T-helper 2 cell treated with Interferon-gamma antibody and Interleukin-4, amounts not matched to agents 100 ng/mL and 5 ng/mL, for 36 hours (primary cell): ENCODE measurements around the gene RTN4R. TPM values are rescaled to one million over a fixed set of nuclear protein-coding genes. Genes with fewer than 3 reads are reported as not detected.

ENCODE experiments used
- intact Hi-C: fragments of 100-400 bp; cut with micrococcal nuclease; formaldehyde crosslinking; loops from one replicate; pipeline ENCODE4 v1.15.1; 2023
- total RNA-seq: library from RNA; stranded (reverse); gene quantifications from 2 replicates; pipeline ENCODE4 v1.2.3, GENCODE V29; 2022

RTN4R gene
- total RNA-seq, 1 donor from 2014 or later: 1.9 TPM

DNA sequence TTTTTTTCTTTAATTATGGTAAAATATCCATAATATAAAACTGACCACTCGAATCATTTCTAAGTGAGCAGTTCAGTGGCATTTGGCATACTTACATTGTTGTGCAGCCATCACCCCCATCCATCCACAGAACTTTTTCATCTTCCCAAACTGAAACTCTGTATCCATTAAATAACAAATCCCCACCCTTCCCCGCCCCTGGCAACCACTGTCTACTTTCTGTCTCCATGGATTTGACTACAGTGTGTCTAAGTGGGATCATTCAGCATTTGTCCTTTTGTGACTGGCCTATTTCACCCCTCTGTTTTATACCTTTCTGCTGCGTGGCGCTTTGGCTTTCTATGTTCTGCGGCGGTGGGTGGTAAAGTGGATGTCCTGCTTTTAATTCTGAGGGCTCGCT lies 49.1 kb downstream of the RTN4R start:
- intact Hi-C loops: no loop called here

DNA sequence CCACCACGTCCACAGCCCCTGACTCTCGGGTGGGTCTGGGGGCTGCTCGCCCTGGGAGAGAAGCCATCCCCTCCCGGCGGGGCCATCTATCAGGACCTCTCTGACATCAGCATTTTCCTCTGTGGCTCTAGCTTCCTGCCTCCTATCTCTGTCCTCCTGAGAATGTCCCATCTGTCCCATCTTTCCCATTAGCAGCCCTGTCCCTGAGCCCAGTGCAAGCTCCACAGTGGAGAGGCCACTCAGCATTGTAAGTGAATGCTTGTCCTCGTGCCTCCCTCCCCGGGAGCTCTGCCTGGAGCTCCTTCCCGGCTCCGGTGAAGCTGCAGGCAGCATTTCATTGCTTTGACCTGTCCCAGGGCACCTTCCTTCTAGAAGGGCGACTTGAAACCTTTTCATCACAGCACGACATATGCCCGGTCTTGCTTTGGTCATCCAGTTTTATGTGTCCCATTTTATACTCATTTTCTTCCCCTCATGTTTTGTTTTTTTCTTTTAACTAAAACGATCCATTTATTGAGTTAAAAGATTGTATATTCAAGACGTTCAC lies 49.7 kb downstream of the RTN4R start:
- intact Hi-C loops: no loop called here

DNA sequence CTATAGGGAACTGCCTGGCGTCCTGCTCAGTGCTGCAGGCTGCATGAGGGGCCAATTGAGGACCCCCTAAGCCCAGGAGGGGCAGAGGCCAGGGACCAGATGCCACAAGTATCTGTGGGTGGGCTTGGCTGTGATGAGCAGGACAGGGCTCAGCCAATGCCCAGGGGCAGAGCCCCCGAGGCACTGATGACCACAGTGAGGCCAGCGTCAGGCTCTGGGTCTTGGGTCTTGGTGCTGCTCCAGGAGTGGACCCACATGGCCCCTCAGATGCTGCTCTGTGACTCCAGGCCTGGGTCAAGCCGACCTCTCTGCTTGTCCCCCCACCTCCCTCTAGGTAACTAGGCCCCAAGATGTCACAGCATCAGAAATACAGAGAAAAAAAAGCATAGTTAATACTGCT lies 50.6 kb downstream of the RTN4R start:
- intact Hi-C loops: no loop called here

DNA sequence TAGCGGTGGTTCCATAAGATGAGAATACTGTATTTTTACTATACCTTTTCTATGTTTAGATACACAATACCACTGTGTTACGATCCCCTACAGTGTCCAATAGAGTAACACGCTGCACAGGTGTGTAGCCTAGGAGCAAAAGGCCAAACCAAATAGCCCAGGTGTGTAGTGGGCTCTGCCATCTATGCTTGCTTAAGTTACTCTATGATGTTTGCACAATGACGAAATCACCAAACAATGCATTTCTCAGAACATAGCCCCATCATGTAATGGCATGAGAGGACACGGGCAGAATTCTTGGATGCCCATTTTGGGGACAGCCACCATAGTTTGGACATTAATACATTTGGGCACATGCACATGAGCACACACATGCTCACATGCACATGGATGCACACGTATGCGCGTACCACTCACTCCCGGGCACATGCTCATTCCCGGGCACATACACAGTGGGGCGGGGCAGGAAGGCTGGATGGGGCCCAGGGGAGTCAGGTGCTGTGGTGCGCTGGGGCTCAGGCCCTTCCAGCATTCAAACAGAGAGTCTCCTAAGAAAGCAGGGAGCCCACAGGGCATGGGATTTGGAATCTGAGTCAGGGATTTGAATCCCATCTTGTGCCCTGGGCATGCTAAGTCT lies 51.1 kb downstream of the RTN4R start:
- intact Hi-C loops: no loop called here

DNA sequence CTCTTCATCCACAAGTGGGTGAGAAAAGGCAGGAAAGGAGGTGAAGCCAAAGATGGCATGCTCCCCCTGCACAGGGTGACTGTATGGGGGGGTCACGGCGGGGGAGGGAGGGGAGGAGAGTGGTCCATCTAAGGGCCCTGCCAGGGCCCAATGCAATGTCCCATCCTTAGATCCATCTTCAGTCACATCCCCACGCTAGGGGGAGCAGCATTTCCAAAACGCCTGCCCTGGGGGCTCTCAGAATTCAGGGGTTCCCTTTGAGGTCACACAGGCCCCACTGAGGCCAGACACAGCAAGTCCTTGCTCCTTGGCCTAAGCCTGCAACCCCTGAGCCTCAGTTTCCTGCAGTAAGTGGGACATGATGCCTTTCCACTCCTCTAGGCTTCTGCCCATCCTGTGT lies 52.4 kb downstream of the RTN4R start:
- intact Hi-C loops: no loop called here

DNA sequence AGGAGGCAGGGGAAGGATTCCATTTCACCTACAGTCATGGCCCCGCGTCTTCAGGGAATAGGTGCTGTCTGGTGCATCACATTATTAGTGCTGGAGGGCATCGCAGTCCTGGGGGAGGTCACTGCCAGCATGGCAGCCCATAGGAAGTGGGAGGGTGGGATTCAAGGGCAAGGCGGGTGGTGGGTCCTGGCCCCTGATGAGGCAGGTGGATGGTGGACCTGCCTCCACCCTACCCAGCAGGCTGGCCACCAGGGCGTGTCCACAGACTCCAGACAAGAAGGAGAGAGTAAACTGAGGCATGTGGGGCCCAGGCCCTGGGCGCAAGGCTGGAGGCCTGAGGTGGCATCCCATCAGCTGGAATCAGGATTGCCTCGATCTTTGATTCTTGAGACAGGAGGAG lies 53.3 kb downstream of the RTN4R start:
- intact Hi-C loops: no loop called here

DNA sequence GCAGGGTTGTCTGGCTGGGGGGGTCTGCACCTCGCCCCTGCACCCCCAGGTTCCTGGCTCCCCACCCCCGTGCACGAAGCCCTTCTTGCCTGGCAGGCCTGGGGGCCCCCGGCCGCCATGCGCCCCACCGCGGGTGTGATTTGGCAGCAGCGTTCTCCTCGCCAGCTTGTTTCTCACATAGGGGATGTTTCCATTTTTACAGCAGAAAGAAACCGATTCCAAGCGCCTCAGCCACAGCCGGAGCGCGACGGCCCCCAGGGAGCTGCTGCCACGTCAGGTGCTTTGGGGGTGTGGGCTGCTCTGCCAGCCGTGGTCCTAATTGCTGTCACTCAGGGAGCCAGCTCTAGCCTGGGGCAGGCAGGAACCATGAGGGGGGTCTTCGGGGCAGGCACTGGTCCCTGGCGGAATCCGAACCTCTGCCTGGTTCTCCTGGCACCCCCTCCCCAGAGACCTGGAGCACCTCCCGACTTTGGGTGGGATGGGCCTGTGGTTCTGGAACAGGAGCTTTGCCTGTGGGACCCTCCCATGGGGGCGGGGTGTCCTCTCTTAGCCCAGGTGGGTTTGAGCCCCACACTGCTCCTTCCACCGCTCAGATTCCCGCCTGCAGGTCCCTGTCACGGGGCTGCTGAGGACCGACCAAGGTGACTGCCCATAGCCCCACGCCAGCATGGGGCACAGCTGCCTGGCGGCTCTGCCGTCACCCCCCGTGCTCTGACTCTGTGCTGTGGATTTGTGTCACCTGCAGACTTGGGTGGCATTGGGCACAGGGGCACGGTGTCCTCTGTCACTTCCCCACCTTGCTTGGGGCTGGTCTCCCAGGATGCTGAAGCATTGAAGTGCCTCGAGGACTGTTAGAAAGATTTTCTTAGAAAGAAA lies 54.0 kb downstream of the RTN4R start:
- intact Hi-C loops: no loop called here

DNA sequence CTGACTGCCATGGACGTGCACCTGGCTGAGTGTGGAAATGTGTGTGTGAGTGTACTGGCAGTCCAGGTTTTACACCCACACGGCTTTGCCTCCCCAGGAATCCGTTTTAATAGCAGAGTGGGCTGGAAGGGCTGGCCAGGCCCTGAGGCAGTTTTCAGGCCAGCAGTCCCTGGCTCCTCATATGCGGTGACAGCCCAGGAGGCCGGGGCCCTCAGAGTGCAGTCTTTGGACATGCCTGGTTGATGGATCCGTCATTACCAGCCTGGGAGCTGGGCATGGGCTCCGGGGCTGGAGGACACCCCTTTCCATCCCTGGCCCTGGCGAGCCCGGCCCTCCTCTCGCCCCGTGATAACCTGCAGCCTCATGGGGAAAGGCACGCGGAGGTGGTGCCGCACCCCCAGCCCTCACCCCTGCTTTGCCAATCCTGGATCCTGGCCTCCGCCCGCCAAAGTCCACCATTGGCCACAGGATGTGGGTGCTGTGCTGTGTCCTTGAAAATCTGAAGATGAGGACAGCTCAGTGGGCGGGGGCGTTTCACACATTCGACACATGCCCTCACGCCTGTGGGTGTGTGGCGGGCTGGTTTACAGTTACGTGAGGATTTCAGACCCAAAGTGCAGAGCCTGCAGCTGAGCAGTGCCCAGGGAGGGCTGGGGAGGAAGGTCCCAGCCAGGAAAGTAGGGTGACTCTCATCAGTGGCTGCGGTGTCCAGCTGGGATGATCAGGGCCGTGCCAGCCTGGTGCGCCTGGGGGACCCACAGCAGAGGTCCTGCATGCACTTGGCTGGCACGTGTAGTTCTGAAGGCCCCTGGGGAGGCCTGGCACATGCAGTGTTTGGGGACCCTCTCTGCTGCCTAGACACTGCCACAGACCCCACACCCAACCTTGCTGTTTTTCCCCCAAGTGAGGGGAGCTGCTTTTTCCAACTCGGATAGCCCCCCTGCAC lies 55.1 kb downstream of the RTN4R start:
- intact Hi-C loops: no loop called here

DNA sequence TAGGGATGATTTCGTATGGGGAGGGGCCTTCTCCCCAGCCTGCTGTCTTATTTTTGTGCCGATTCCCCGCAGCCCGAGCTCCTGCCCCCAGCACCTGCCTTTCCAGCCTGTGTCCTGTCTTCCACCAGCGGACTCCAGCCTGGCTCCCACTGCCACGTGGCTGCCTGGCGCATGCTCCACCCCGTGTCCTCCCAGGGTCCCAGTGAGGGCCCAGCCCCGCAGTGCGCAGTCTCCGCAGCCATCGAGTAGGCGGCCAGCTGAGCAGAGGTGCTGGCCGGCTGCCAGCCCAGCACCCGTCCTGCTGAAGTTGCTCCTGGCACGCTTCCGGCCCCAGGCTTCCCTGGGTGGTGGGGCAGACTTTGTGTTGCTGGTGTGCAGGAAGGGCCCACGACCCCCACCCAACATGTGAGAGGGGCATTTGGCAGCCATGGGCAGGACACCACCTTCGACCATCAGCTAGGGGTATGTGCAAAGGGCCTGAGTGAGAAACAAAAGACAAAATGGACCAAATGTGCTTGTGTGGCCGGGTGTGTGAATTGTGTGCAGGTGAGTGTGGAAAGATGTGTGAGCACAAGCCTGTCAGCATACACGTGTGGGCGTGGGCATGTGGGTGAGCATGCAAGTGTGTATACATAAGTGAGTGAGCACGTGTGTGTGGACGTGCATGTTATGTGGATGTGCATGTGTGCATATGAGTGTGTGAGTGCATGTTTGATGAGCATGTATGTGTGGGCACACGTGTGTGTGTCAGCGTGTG lies 55.9 kb downstream of the RTN4R start:
- intact Hi-C loops: no loop called here

DNA sequence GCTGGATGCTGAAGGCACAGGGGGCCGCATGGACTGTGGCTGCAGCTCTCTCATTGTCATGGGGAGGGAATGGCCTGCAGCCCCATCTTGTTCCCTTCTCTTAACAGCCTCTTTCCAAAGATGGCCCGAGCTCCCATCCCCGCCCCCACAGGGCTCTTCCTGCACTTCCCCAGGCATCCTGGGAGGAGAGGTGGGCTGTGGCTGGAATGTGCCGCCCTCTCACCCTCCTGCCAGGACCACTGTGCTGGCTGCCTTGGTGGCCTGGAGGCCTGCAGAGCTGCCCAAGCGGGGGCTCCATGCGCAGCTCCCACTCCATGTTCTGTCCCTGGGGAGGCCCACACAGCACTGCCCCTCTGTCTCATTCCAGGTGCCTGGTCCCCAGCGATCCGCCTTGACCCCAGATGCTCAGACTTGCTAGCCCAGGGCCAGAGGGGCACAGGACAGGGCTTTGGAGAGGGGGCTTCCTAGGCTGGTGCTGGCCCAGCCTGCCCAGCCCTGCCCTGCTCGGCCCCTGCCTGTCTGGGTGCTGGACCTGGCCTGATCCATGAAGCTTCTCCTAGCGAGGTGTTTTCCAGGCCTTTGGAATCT lies 56.6 kb downstream of the RTN4R start:
- intact Hi-C loops: no loop called here

DNA sequence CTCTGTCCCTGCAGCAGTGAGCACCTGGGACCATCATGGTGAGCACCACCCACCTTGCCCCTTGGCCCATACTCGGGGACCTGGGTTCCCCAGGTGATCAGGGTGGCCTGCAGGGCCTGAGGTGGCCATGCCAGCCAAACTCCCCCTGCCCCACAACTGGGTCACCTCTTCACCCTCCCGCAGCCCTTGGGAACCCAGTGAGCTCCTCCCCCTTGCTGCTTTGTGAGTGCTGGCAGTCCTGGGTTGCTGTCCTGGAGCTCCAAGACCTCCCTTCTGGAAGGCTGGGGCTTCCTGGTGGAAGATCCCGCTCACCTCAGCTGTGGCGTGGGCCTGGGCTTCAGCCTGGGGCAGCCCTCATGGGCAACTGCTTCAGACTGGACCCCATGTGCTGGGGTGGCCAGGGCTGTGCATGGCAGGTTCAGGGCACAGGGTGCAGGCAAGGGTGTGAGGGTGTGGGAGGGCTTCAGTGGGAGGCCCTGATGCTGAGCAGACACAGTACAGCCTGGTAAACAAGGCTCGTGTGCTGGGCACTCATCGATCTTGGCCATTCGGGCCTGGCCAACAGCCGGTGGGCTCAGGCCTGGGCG lies 57.6 kb downstream of the RTN4R start:
- intact Hi-C loops: no loop called here

DNA sequence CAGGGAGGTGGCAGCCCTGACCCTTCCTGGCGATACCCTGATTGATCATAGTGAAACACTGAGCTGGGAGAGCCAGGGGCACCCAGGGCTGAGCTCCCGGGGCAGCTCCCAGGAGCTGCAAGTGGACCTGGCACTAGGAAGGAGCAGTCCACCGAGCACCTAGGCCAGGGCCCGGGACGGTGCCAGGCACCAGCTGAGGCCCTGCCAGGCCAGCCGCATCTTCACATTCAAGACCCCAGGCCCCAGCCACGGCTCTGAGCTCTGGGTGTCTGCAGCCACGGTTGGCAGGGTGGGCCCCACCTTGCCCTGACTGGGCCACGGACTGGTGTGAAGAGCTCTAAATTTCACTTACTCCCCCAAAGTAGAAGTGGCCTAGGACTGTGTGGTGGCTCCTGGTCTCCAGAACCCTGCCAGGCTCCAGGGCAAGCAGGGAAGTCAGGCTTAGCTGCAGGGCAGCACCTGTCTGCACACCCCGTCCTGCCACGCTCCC lies 58.3 kb downstream of the RTN4R start:
- intact Hi-C loops: no loop called here

DNA sequence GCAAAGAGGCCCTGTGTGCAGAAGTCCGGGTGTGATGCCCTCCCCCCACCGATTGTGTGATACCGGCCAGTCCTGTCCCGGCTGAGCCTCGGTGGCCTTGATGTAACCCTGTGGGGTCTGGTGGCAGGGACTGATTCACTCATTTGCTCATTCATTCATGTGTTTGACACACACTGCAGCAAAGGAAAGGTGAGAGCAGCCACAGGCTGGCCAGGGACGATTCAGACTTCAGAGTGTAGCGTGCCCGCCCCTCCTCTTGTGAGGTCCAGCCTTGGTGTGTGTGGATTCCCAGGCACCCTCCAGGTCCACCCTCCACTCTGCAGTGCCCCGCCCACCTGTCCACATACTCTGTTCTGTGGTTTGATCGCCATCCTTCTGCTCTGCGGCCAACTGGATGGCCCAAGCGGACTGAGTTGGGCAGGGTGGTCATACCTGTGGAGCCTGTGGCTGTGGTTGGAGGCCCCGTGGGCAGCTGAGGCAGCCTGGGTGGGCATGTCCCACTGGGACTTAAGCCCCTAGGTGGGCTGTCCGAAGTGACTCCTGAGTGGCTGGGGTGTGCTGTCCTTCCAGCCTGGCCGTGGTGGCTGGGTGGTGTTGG lies 59.3 kb downstream of the RTN4R start:
- intact Hi-C loops: no loop called here

DNA sequence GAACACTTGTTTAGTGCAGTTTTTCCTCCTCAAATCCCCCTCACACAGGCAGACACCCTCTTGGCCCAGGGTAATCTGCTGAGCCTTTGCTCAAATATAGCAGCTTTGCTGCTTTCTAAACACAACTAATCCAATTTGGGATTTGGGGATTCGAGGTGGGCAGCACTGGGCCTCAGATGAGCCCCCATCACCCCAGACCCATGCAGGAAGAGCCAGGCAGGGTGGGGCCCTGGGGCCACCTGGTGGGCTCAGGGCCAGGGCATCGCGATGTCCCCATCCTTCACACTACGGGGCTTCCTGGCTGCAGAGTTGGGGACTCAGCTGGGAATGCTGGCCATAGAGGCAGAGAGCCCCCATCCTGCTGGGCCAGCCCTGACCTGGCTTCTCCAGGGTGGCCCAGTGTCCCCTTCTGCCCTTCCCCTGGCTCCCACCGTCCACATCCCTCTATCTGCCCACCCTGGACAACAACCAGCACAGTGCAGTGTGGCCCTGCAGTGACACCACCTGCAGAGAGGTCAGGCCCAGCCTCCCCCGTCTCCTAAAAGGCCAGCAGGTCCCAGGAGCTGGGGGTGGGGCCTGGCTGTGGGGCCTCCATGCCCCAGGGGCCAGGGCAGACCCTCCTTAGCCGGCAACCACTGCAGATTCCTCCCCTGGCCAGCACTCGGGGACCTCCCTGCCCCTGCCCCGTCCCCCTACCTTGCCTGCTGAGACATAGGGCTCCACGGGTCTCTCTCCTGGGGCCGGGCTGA lies 60.7 kb downstream of the RTN4R start:
- intact Hi-C loops: no loop called here

DNA sequence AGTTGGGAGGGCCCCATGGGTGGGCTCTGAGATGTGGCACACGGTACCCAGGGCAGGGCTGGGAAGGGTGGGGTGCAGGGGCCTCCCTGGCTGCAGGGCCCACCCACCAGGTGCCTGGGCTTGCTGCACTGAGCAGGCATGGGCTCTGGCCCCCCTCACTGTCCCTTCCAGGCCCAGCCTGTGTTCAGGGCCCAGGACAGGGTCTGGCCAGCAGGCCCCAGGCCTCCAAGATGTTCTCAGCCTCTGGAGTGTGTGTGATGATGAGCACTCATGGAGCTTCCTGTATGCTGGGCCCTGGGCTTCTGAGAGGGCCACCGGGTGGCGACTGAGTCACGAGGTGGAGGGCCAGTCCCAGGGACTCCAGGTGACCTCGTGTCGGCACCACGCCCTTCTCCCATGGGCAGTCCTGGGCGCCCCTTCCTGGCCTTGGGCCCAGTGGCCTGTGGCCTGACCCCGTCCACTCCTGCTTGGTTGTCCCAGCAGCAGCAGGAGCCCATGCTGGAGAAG lies 61.4 kb downstream of the RTN4R start:
- intact Hi-C loops: no loop called here

DNA sequence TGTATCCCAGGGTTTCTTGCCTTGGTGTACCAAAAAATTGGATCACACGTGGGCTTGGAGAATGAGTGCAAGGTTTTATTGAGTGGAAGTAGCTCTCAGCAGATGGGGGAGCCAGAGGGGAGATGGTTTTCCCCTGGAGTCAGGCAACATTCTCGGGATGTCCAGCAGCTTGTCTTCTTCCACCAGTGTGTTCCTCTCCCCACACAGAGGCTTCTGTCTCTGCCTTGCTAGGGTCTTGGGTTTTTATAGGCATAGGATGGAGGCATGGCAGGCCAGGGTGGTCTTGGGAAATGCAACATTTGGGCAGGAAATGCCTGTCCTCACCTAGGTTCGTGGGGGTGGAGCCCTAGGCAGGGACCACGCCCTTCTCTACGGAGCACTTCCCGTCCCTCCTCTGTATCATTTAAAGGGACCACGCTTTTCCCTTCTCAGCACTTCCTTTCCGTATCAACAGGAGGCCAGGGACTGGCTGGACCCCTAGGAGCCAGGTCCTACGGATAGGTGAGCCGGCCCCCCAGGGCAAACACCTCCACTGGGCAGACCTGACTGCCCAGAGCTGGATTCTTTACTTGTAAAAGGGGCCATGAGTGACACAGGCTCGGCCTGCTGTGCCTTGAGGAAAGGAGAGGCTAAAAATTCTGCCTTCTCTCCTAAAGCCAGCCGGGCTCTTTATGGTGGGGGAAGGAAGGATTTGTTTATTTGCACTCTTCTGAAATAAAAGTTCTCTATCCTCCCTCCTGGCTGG lies 62.0 kb downstream of the RTN4R start:
- intact Hi-C loops: no loop called here

DNA sequence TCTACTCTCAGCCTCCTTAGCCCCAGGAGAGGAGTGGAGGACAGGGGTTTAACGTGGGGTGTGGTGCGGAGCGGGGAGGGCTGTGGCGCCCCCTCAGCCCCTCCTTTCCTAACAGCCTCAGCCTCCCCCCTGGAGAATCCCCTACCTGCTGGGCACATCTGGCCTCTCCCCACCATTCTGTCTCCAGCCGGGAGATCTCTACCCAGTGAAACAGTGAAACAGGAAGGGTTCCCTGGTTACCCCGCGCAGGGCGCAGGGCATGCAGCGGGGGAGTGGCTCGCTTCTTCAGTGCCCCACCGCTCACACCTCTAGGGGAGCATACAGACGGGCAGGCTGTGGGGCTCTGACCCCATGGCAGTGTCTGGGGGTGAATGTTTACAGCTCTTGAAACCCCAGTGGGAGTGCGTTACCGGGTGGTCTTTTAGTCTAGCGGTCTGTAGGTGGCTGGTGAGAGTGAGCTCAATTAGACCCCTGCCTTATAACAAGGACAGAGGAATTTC lies 62.6 kb downstream of the RTN4R start:
- intact Hi-C loops: no loop called here

DNA sequence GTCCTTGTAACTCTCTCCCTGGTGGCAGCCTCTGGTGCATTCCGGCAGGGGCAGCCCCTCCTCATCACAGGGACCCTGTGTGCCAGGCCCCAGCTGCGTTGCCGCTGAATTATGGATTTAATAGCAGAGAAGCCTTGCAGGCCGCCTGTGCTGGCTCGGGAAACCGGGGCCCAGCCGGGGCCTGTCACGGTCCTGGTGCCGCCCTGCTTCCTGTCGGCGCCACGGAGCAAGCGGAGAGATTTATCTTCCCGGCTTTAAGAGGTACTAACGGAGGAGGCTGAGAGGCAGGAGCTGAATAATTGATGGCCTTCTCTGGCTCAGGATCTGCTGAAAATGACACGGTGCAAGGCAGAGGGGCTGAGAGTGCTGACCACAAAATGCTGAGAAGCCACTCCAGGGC lies 63.3 kb downstream of the RTN4R start:
- intact Hi-C loops: no loop called here
